OCI-LY3 (cell line): Measurements from ENCODE around the gene SPDL1.

Source experiments
- H2AFZ ChIP-seq: fragments of 200-600, 300-600 bp; shearing (Covaris generic); 2 replicates; pipeline ENCODE4 v1.6.0; 2014; ENCODE audit warnings: antibody characterized with exemption, low read depth, low read length
- H3K27ac ChIP-seq: fragments of 200-600, 300-600 bp; sonication (generic); 2 replicates; pipeline ENCODE4 v1.5.1; 2014; ENCODE audit warnings: mild to moderate bottlenecking, low read length, moderate library complexity, mixed read lengths
- H3K27me3 ChIP-seq: fragments of 200-600, 300-600 bp; sonication (generic); 2 replicates; pipeline ENCODE4 v1.6.1; 2014; ENCODE audit warnings: low read depth, low read length, mixed read lengths
- H3K36me3 ChIP-seq: fragments of 200-600, 300-600 bp; sonication (generic); replicated peaks from 2 replicates; pipeline ENCODE3; 2014; ENCODE audit warnings: low read depth, low read length, mixed read lengths
- H3K4me1 ChIP-seq: fragments of 300-600, 200-600 bp; sonication (generic); 2 replicates; pipeline ENCODE4 v1.6.1; 2014; ENCODE audit warnings: low read length, mixed read lengths
- H3K4me2 ChIP-seq: fragments of 200-600, 300-600 bp; sonication (generic); 2 replicates; pipeline ENCODE4 v1.6.1; 2014; ENCODE audit warnings: low read length, mixed read lengths
- H3K4me3 ChIP-seq: fragments of 300-600, 200-600 bp; sonication (generic); 2 replicates; pipeline ENCODE4 v1.5.1; 2014; ENCODE audit warnings: antibody characterized with exemption, mild to moderate bottlenecking, low read length, moderate library complexity
- H3K79me2 ChIP-seq: fragments of 300-600, 200-600 bp; shearing (Covaris generic); 2 replicates; pipeline ENCODE4 v1.6.1; 2014; ENCODE audit warnings: mild to moderate bottlenecking, low read length, mixed read lengths
- H3K9ac ChIP-seq: fragments of 300-600, 200-600 bp; shearing (Covaris generic); 2 replicates; pipeline ENCODE4 v1.6.0; 2014; ENCODE audit warnings: mild to moderate bottlenecking, low read length, moderate library complexity
- H3K9me3 ChIP-seq: fragments of 200-600, 300-600 bp; shearing (Covaris generic); 2 replicates; pipeline ENCODE4 v1.6.1; 2014; ENCODE audit warnings: low read length, mixed read lengths; ENCODE audit not compliant: insufficient read depth
- H4K20me1 ChIP-seq: fragments of 200-600, 300-600 bp; sonication (generic); 2 replicates; pipeline ENCODE4 v1.6.1; 2016; ENCODE audit warnings: low read length, mixed read lengths; ENCODE audit not compliant: insufficient read depth
- EZH2phosphoT487 ChIP-seq: fragments of 200-600 bp; shearing (Covaris generic); IDR thresholded peaks from 2 replicates; pipeline ENCODE4 v1.6.1; 2018; ENCODE audit warnings: antibody characterized with exemption, mixed run types, low read depth
- TF ChIP-seq, protein P1 (sequence below): fragments of 200-600, 300-600 bp; sonication (generic); IDR thresholded peaks from 2 replicates; pipeline ENCODE4 v1.5.1; 2014; ENCODE audit warnings: antibody characterized with exemption, low read length, low read depth

The SPDL1 gene

DNA sequence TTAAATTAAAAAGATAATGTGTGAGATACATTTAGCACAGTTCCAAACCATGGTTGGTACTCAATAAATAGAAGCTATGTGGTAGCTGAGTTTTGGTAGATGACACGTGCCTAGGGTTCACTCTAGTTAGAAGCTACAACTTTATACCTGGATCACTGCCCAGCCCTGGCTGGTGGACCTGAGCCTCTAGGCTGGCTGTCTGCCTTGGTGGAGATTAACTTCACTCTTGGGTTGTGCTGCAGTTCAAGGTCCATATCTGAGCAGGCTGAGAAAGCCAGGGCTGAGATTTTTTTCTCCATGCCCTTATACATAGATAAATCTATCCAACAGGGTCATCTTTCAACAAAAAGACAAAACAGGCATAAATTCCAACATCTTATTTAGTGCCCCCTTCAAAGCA, 44.6 kb upstream of the SPDL1 start:
- Histone ChIP-seq H3K4me3 (no peak overlapping the region), H3K4me2 (no peak overlapping the region), H3K4me1 (no peaks in the 10 kb centered on the region), H4K20me1 (no peaks in the 10 kb centered on the region), H3K36me3 (no peaks in the 10 kb centered on the region), H3K27ac (no peak overlapping the region), H3K79me2 (no peaks in the 10 kb centered on the region), H3K9me3 (peaks cover 3% of the 10 kb centered on the region; the same call in 1 of the 2 replicates), H2AFZ (no peak overlapping the region), H3K27me3 (peaks cover 46% of the 10 kb centered on the region), H3K9ac (no peak overlapping the region)
- no peak for TF ChIP-seq EZH2phosphoT487
- TF ChIP-seq, protein P1, sequence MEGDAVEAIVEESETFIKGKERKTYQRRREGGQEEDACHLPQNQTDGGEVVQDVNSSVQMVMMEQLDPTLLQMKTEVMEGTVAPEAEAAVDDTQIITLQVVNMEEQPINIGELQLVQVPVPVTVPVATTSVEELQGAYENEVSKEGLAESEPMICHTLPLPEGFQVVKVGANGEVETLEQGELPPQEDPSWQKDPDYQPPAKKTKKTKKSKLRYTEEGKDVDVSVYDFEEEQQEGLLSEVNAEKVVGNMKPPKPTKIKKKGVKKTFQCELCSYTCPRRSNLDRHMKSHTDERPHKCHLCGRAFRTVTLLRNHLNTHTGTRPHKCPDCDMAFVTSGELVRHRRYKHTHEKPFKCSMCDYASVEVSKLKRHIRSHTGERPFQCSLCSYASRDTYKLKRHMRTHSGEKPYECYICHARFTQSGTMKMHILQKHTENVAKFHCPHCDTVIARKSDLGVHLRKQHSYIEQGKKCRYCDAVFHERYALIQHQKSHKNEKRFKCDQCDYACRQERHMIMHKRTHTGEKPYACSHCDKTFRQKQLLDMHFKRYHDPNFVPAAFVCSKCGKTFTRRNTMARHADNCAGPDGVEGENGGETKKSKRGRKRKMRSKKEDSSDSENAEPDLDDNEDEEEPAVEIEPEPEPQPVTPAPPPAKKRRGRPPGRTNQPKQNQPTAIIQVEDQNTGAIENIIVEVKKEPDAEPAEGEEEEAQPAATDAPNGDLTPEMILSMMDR = no peak

DNA sequence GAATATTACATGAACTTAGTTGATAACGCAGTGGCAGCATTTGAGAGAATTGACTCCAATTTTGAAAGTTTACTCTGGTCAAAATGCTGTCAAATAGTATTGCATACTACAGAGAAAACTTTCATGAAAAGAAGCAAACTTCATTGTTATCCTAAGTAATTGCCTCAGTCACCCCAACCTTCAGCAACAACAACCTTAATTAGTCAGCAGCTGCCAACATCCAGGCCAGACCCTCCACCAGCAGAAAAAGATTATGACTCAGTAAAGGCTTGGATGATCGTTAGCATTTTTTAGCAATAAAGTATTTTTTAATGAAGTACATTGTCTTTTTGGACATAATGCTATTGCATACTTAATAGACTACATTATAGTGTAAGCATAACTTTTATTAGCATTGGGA, 40.8 kb upstream of the SPDL1 start:
- no peaks in the 10 kb centered on the region for H3K4me1 ChIP-seq
- H3K27me3 ChIP-seq = peaks cover 58% of the 10 kb centered on the region
- H3K4me2 ChIP-seq = no peak overlapping the region
- H4K20me1 ChIP-seq = no peaks in the 10 kb centered on the region
- H3K36me3 ChIP-seq = no peaks in the 10 kb centered on the region
- no peak overlapping the region for H3K27ac ChIP-seq
- H2AFZ ChIP-seq = no peak overlapping the region
- no peaks in the 10 kb centered on the region for H3K79me2 ChIP-seq
- peaks cover 3% of the 10 kb centered on the region; the same call in 1 of the 2 replicates for H3K9me3 ChIP-seq
- no peak overlapping the region for H3K4me3 ChIP-seq
- no peak for TF ChIP-seq EZH2phosphoT487
- TF ChIP-seq, protein P1 = no peak
- no peak overlapping the region for H3K9ac ChIP-seq

DNA sequence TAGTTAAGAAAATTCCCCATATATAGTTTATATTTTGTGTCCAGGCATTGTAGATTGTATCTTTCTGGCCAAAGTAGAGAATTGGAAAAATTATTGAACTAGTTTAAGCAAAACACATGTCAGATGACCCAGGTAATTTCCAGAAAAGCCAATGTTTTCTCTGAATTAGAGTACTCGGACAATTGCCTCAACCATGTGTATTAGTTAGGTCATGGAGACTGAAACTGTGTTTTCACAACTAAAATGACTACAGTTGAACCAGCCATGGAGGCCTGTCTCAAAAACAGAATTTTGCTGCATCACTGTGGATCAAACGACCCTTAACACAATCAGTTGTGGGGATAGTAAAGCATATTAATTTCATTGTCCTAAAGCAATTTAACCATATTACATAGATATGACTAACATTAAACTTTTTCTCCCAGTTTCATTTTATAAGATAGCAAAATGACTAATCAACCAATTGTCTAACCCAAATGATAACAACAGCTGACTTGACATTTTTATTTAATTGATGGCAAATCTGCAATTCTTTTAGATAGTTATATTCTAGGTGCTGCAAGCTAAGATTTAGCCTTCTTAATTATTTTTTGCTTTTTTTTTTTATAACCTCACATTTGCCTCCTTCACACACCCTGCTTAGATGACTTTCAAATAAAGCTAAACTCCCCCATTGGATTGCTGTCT, 39.2 kb upstream of the SPDL1 start:
- no peaks in the 10 kb centered on the region for H3K4me1 ChIP-seq
- H4K20me1 ChIP-seq = no peaks in the 10 kb centered on the region
- peaks cover 63% of the 10 kb centered on the region for H3K27me3 ChIP-seq
- no peak overlapping the region for H3K4me2 ChIP-seq
- no peak overlapping the region for H3K4me3 ChIP-seq
- no peak overlapping the region for H3K9ac ChIP-seq
- TF ChIP-seq, protein P1 = no peak
- no peak for TF ChIP-seq EZH2phosphoT487
- no peaks in the 10 kb centered on the region for H3K36me3 ChIP-seq
- no peak overlapping the region for H2AFZ ChIP-seq
- H3K9me3 ChIP-seq = peaks cover 3% of the 10 kb centered on the region; the same call in 1 of the 2 replicates
- no peaks in the 10 kb centered on the region for H3K79me2 ChIP-seq
- no peak overlapping the region for H3K27ac ChIP-seq

DNA sequence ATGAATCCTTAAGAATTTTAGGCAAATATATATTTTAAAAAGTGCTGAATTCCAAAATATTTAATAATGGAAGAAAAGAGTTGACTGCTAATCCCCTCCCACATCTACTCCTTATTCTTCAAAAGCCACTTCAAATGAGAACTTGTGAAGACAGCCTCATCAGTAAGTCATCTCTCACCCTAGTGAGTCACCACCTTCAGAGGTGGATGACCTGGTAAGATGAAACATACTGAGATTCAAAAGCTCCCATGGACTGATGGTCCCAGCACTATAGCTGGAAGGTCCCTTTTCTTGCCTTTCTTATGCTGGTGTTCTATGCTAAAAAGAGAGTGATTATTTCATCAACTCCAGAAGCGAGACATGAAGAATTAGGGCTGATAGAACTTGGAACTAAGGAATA, 37.8 kb upstream of the SPDL1 start:
- Histone ChIP-seq H3K27me3 (peaks cover 74% of the 10 kb centered on the region), H2AFZ (no peak overlapping the region), H3K79me2 (no peaks in the 10 kb centered on the region), H3K36me3 (no peaks in the 10 kb centered on the region), H3K9me3 (peaks cover 3% of the 10 kb centered on the region; the same call in 1 of the 2 replicates), H3K4me3 (no peak overlapping the region), H3K9ac (no peak overlapping the region), H4K20me1 (no peaks in the 10 kb centered on the region), H3K4me1 (peaks cover 5% of the 10 kb centered on the region), H3K27ac (no peak overlapping the region), H3K4me2 (no peak overlapping the region)
- TF ChIP-seq, protein P1 = no peak
- TF ChIP-seq EZH2phosphoT487 = no peak
